Hepatocyte (in vitro differentiated cells): ENCODE measurements around the gene GASK1B. TPM values are rescaled to one million over a fixed set of nuclear protein-coding genes. Genes with fewer than 3 reads are reported as not detected.

Source experiments
- DNase-seq: peaks from one replicate; pipeline ENCODE4 v3.0.0-alpha.2; 2016; ENCODE audit warnings: low spot score
- H2AFZ ChIP-seq: fragments of 200-600 bp; sonication (generic); 2 replicates; pipeline ENCODE4 v1.6.0; 2016; ENCODE audit warnings: antibody characterized with exemption, mild to moderate bottlenecking
- H3K27ac ChIP-seq: fragments of 200-600 bp; sonication (generic); 2 replicates; pipeline ENCODE4 v1.5.1; 2016; ENCODE audit warnings: mild to moderate bottlenecking
- H3K27me3 ChIP-seq: fragments of 200-600 bp; sonication (generic); 2 replicates; pipeline ENCODE4 v1.6.1; 2016
- H3K36me3 ChIP-seq: fragments of 200-600 bp; sonication (generic); replicated peaks from 2 replicates; pipeline ENCODE4 v1.5.1; 2016; ENCODE audit warnings: low read depth; ENCODE audit not compliant: insufficient read depth
- H3K4me1 ChIP-seq: fragments of 200-600 bp; sonication (generic); 2 replicates; pipeline ENCODE4 v1.5.1; 2016; ENCODE audit warnings: mild to moderate bottlenecking, moderate library complexity; ENCODE audit not compliant: insufficient read depth
- H3K4me2 ChIP-seq: fragments of 200-600 bp; sonication (generic); 2 replicates; pipeline ENCODE4 v1.6.0; 2016
- H3K4me3 ChIP-seq: fragments of 200-600 bp; sonication (generic); 2 replicates; pipeline ENCODE4 v1.5.1; 2016; ENCODE audit warnings: mild to moderate bottlenecking
- H3K79me2 ChIP-seq: fragments of 200-600 bp; sonication (generic); 2 replicates; pipeline ENCODE4 v1.6.0; 2017; ENCODE audit warnings: mild to moderate bottlenecking
- H3K9me2 ChIP-seq: fragments of 200-600 bp; sonication (generic); replicated peaks from 2 replicates; pipeline ENCODE4 v1.6.0; 2017; ENCODE audit warnings: mild to moderate bottlenecking; ENCODE audit not compliant: insufficient read depth
- H3K9me3 ChIP-seq: fragments of 200-600 bp; sonication (generic); 2 replicates; pipeline ENCODE4 v1.5.1; 2016; ENCODE audit warnings: low read depth, mild to moderate bottlenecking
- H4K20me1 ChIP-seq: fragments of 200-600 bp; sonication (generic); 2 replicates; pipeline ENCODE4 v1.6.0; 2016; ENCODE audit warnings: mild to moderate bottlenecking; ENCODE audit not compliant: insufficient read depth, poor library complexity, severe bottlenecking
- EZH2 ChIP-seq: fragments of 200-600 bp; sonication (generic); IDR thresholded peaks from 2 replicates; pipeline ENCODE4 v1.6.1; 2016; ENCODE audit warnings: antibody characterized with exemption, mild to moderate bottlenecking, borderline replicate concordance
- EZH2phosphoT487 ChIP-seq: fragments of 200-600 bp; sonication (generic); IDR thresholded peaks from one replicate; pipeline ENCODE4 v1.6.1; 2018; ENCODE audit warnings: antibody characterized with exemption, mild to moderate bottlenecking, low read depth, moderate library complexity; ENCODE audit not compliant: unreplicated experiment, severe bottlenecking
- WGBS: methylation state at CpG from one replicate; pipeline ENCODE4 v1.1.6; 2016; ENCODE audit warnings: low lambda C conversion rate; ENCODE audit errors: missing lambda C conversion rate; 5-methylcytosine and 5-hydroxymethylcytosine counted together
- polyA plus RNA-seq: library from polyadenylated mRNA; unstranded; fragments of >200 nt; fragmentation: Nextera tagmentation; extraction: Ambion mirVana; gene quantifications from 2 replicates; pipeline ENCODE4 v1.2.1, GENCODE V29; 2016
- total RNA-seq: library from RNA; depleted of rRNA; stranded (reverse); fragments of >200 nt; gene quantifications from 2 replicates; pipeline ENCODE4 v1.2.3, GENCODE V29; 2014
- TF ChIP-seq, protein P1 (sequence below): fragments of 200-600 bp; sonication (generic); IDR thresholded peaks from 2 replicates; pipeline ENCODE4 v1.5.1; 2016; ENCODE audit warnings: antibody characterized with exemption, mild to moderate bottlenecking; ENCODE audit not compliant: poor library complexity

Gene GASK1B
- total and polyA plus RNA-seq, 2 experiments from 2014 or later: 30.9 to 88.8 TPM

DNA sequence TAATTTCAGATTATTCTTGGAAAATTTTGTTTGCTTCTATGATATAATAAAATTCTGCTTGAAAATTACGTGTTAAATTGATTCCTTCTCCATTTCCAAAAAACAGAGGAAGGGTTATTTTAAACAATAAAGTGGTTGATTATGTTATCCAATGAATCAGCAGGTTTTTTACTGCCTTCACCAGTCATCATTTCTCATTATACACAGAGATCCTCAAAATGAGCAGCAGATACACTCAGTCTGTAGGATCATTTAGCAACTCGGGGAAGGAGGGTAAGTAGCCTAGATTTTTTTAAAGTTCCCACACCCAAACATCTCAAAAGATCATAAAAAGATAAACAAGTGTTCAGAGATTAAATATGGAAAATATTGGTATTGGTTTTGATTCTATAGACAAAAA, 30.6 kb upstream of the GASK1B start:
- Histone ChIP-seq H3K27ac (no peak overlapping the region), H4K20me1 (no peaks in the 10 kb centered on the region), H3K36me3 (no peaks in the 10 kb centered on the region), H2AFZ (no peak overlapping the region), H3K4me1 (no peaks in the 10 kb centered on the region), H3K27me3 (no peaks in the 10 kb centered on the region), H3K9me2 (no peaks in the 10 kb centered on the region), H3K9me3 (no peaks in the 10 kb centered on the region), H3K4me3 (no peak overlapping the region), H3K79me2 (no peaks in the 10 kb centered on the region), H3K4me2 (no peak overlapping the region)
- WGBS: 77% methylated on average over 2 of the region's 2 CpGs
- TF ChIP-seq EZH2phosphoT487 (no peak), EZH2 (no peak)
- TF ChIP-seq, protein P1, sequence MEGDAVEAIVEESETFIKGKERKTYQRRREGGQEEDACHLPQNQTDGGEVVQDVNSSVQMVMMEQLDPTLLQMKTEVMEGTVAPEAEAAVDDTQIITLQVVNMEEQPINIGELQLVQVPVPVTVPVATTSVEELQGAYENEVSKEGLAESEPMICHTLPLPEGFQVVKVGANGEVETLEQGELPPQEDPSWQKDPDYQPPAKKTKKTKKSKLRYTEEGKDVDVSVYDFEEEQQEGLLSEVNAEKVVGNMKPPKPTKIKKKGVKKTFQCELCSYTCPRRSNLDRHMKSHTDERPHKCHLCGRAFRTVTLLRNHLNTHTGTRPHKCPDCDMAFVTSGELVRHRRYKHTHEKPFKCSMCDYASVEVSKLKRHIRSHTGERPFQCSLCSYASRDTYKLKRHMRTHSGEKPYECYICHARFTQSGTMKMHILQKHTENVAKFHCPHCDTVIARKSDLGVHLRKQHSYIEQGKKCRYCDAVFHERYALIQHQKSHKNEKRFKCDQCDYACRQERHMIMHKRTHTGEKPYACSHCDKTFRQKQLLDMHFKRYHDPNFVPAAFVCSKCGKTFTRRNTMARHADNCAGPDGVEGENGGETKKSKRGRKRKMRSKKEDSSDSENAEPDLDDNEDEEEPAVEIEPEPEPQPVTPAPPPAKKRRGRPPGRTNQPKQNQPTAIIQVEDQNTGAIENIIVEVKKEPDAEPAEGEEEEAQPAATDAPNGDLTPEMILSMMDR: no peak
- DNase-seq: no peak

DNA sequence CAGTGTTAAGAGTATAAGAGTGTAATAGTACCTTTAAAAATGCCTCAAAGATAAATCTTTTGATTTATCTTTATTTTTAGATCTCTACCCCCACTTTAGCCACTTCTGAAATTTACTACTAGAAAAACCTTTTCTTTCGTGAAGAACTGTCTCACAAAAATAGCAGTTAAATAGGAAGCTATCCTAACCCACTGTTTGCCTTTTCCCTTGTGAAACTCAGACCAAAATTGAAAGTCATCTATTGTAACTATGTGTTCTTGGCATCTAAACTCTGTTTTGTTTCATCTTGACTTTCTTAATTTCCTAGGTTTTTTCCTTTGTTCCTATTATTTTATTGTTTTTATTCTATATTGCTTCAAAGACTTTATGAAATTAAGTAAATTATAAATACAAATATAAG, 29.7 kb upstream of the GASK1B start:
- Histone ChIP-seq H3K9me3 (no peaks in the 10 kb centered on the region), H3K4me1 (no peaks in the 10 kb centered on the region), H3K4me3 (no peak overlapping the region), H2AFZ (no peak overlapping the region), H3K27me3 (no peaks in the 10 kb centered on the region), H3K36me3 (no peaks in the 10 kb centered on the region), H3K4me2 (no peak overlapping the region), H3K27ac (no peak overlapping the region), H3K79me2 (no peaks in the 10 kb centered on the region), H4K20me1 (no peaks in the 10 kb centered on the region), H3K9me2 (no peaks in the 10 kb centered on the region)
- WGBS: 77% methylated on average over 1 of the region's 1 CpG
- DNase-seq: no peak
- no peak for TF ChIP-seq EZH2phosphoT487
- TF ChIP-seq, protein P1: no peak
- TF ChIP-seq EZH2: no peak

DNA sequence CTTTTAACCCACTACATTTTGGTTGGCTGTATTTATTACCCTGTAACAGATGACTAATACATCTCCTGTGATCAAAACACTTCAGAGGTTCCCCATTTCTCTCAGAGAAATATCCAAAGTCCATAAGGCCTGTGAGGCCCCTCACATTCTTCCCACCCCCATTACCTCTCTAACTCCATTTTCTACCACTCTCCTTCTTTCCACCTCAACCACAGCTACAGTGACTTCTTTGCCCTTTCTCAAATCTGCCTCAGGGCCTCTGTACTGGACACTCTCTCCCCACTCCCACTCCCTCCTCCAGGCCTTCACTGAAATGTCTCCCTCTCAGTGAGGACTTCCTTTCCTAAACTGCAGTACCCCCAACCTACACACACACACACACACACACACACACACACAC, 29.1 kb upstream of the GASK1B start:
- DNase-seq: no peak
- Histone ChIP-seq H3K27me3 (no peaks in the 10 kb centered on the region), H3K9me3 (no peaks in the 10 kb centered on the region), H3K79me2 (no peaks in the 10 kb centered on the region), H3K4me1 (no peaks in the 10 kb centered on the region), H3K4me3 (no peak overlapping the region), H2AFZ (no peak overlapping the region), H3K36me3 (no peaks in the 10 kb centered on the region), H3K4me2 (no peak overlapping the region), H4K20me1 (no peaks in the 10 kb centered on the region), H3K27ac (peak overlapping the region; percentile 75), H3K9me2 (no peaks in the 10 kb centered on the region)
- TF ChIP-seq EZH2: no peak
- TF ChIP-seq, protein P1: no peak
- TF ChIP-seq EZH2phosphoT487: no peak

DNA sequence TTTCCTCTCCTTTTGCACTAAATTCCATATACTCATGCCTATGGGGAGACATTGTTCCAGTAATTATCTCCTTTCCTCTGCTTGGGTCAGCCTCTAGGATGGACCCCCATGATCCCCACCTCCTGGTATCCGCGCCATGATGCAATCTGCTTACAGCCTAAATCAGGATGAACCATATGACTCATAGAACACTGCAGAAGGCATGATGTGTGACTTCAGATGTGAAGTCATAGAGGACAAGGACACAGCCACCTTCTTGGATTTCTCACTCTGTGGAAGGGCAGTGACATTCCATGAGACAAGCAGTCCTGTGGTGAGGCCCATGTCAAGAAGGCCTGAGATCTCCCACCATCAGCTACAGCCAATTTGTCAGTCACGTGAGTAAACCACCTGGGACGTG, 28.5 kb upstream of the GASK1B start:
- DNase-seq: no peak
- TF ChIP-seq EZH2phosphoT487 (no peak), EZH2 (no peak)
- TF ChIP-seq, protein P1: no peak
- no peaks in the 10 kb centered on the region for H4K20me1 ChIP-seq
- H3K9me2 ChIP-seq: no peaks in the 10 kb centered on the region
- no peaks in the 10 kb centered on the region for H3K4me1 ChIP-seq
- peak overlapping the region; percentile 75 for H3K27ac ChIP-seq
- no peaks in the 10 kb centered on the region for H3K9me3 ChIP-seq
- 100% methylated on average over 4 of the region's 4 CpGs for WGBS
- no peaks in the 10 kb centered on the region for H3K79me2 ChIP-seq
- H3K4me3 ChIP-seq: no peak overlapping the region
- no peak overlapping the region for H2AFZ ChIP-seq
- H3K27me3 ChIP-seq: no peaks in the 10 kb centered on the region
- H3K4me2 ChIP-seq: no peak overlapping the region
- no peaks in the 10 kb centered on the region for H3K36me3 ChIP-seq
